ENCODE data around the gene TIAM2. TPM values are rescaled to one million over a fixed set of nuclear protein-coding genes. Genes with fewer than 3 reads are reported as not detected.

TIAM2 gene
- total and polyA plus RNA-seq, 2 experiments from 2014 or later, result 14.2 to 24.4 TPM

- Histone ChIP-seq H3K9me2 (ENCODE audit: insufficient read depth) (0 out of 2 replicates have a peak, but pooled peaks cover 8% of the 10 kb centered on the region), H3K4me3 (no peak overlapping the region), H3F3A (replicated peaks; ENCODE audit: low read depth) (no peaks in the 10 kb centered on the region), H2AFZ (no peak overlapping the region), H3K4me2 (no peak overlapping the region), H3K27me3 (ENCODE audit: insufficient read depth) (no peaks in the 10 kb centered on the region), H3K79me2 (replicated peaks; ENCODE audit: insufficient read depth) (no peaks in the 10 kb centered on the region), H3K4me1 (ENCODE audit: insufficient read depth) (peaks cover 6% of the 10 kb centered on the region; the same call in 1 of the 2 replicates), H3K36me3 (ENCODE audit: insufficient read depth) (peaks cover 14% of the 10 kb centered on the region), H3K27ac (ENCODE audit: low read depth) (no peak overlapping the region), H4K20me1 (replicated peaks; ENCODE audit: insufficient read depth) (no peaks in the 10 kb centered on the region; the same call in 1 of the 2 replicates)
- Mint-ChIP-seq H3K9me3 (peaks cover 43% of the 10 kb centered on the region), H3K27ac (no peak overlapping the region; the same call in 1 of the 2 replicates), H3K4me3 (no peak overlapping the region), H3K4me1 (peaks cover 8% of the 10 kb centered on the region; the same call in 2 of the 3 replicates), H3K36me3 (ENCODE audit: low read depth) (peaks cover 46% of the 10 kb centered on the region), H3K27me3 (ENCODE audit: insufficient read depth, low read depth, poor library complexity) (peaks cover 5% of the 10 kb centered on the region)
- DNase-seq (ENCODE audit: low spot score) (no peak), ATAC-seq (no peak)
- no peak for TF ChIP-seq EZH2phosphoT487 (IDR thresholded peaks at IDR 0.05; ENCODE audit: unreplicated experiment)
- TF ChIP-seq POLR2AphosphoS5 (IDR thresholded peaks at IDR 0.05; ENCODE audit: low read depth), result no peak
- TF ChIP-seq ZNF114 (CRISPR knock-in tag; IDR thresholded peaks at IDR 0.05), result no peak
- TF ChIP-seq STAT1 (IDR thresholded peaks at IDR 0.05; ENCODE audit: unreplicated experiment), result no peak
- TF ChIP-seq JUNB (IDR thresholded peaks at IDR 0.05; ENCODE audit: unreplicated experiment), result no peak
- no peak for TF ChIP-seq EZH2 (IDR thresholded peaks at IDR 0.05; ENCODE audit: low read depth, unreplicated experiment)
- TF ChIP-seq REST (IDR thresholded peaks at IDR 0.05; ENCODE audit: unreplicated experiment), result no peak
Measured at GRCh38 chr6:155235087-155235486, 240.0 kb downstream of the TIAM2 start.

- peaks cover 14% of the 10 kb centered on the region for H3K36me3 ChIP-seq (ENCODE audit: insufficient read depth)
- peaks cover 4% of the 10 kb centered on the region for H3K27me3 Mint-ChIP-seq (ENCODE audit: insufficient read depth, low read depth, poor library complexity)
- peaks cover 53% of the 10 kb centered on the region for H3K9me3 Mint-ChIP-seq
- H3K4me3 Mint-ChIP-seq, result no peak overlapping the region
- no peak overlapping the region for H3K4me3 ChIP-seq
- peaks cover 6% of the 10 kb centered on the region; the same call in 1 of the 2 replicates for H3K4me1 ChIP-seq (ENCODE audit: insufficient read depth)
- no peak overlapping the region for H3K27ac ChIP-seq (ENCODE audit: low read depth)
- ATAC-seq (no peak), DNase-seq (ENCODE audit: low spot score) (no peak)
- H3K27ac Mint-ChIP-seq, result no peak overlapping the region
- H4K20me1 ChIP-seq (replicated peaks; ENCODE audit: insufficient read depth), result no peaks in the 10 kb centered on the region; the same call in 1 of the 2 replicates
- H3K36me3 Mint-ChIP-seq (ENCODE audit: low read depth), result peaks cover 66% of the 10 kb centered on the region
- 0 out of 2 replicates have a peak, but pooled peaks cover 8% of the 10 kb centered on the region for H3K9me2 ChIP-seq (ENCODE audit: insufficient read depth)
- H3F3A ChIP-seq (replicated peaks; ENCODE audit: low read depth), result no peaks in the 10 kb centered on the region
- no peak overlapping the region for H3K4me2 ChIP-seq
- H3K27me3 ChIP-seq (ENCODE audit: insufficient read depth), result no peaks in the 10 kb centered on the region
- no peaks in the 10 kb centered on the region for H3K79me2 ChIP-seq (replicated peaks; ENCODE audit: insufficient read depth)
- H2AFZ ChIP-seq, result no peak overlapping the region
- peaks cover 8% of the 10 kb centered on the region; the same call in 2 of the 3 replicates for H3K4me1 Mint-ChIP-seq
- no peak for TF ChIP-seq POLR2AphosphoS5 (IDR thresholded peaks at IDR 0.05; ENCODE audit: low read depth)
- TF ChIP-seq ETS1 (IDR thresholded peaks at IDR 0.05), result no peak
- no peak for TF ChIP-seq JUNB (IDR thresholded peaks at IDR 0.05; ENCODE audit: unreplicated experiment)
- TF ChIP-seq EZH2 (IDR thresholded peaks at IDR 0.05; ENCODE audit: low read depth, unreplicated experiment), result no peak
- TF ChIP-seq CTCF (conservative IDR thresholded peaks at IDR 0.05; ENCODE audit: low read depth in 2 of 2), result no peak
- TF ChIP-seq NANOG (IDR thresholded peaks at IDR 0.05; ENCODE audit: borderline replicate concordance), result no peak
- no peak for TF ChIP-seq REST (IDR thresholded peaks at IDR 0.05; ENCODE audit: unreplicated experiment)
- no peak for TF ChIP-seq CREB1 (CRISPR knock-in tag; IDR thresholded peaks at IDR 0.05; ENCODE audit: low read depth)
- no peak for TF ChIP-seq EZH2phosphoT487 (IDR thresholded peaks at IDR 0.05; ENCODE audit: unreplicated experiment)
Measured at GRCh38 chr6:155237613-155238012, 242.5 kb downstream of the TIAM2 start.
